Gastroesophageal sphincter (tissue), 3 donors: ENCODE data around the gene MAP3K21.

Experiments
- POLR2A ChIP-seq, 2 donors: fragments of 450-650 bp; IDR thresholded peaks; one replicate each; pipeline ENCODE4 v1.6.1; 2017; ENCODE audit warnings: antibody characterized with exemption in 2 of 2, mild to moderate bottlenecking in 2 of 2, moderate library complexity in 1 of 2
- TF ChIP-seq, protein P1 (sequence below), 4 experiments: fragments of 200-600 bp in 2 of 4; fragments of 450-650 bp in 2 of 4; sonication (generic) in 1 of 4; IDR thresholded peaks; one replicate each; pipeline ENCODE4 v1.5.1; 2017 to 2019; ENCODE audit warnings: antibody characterized with exemption in 4 of 4, mild to moderate bottlenecking in 2 of 4, moderate library complexity in 2 of 4

DNA sequence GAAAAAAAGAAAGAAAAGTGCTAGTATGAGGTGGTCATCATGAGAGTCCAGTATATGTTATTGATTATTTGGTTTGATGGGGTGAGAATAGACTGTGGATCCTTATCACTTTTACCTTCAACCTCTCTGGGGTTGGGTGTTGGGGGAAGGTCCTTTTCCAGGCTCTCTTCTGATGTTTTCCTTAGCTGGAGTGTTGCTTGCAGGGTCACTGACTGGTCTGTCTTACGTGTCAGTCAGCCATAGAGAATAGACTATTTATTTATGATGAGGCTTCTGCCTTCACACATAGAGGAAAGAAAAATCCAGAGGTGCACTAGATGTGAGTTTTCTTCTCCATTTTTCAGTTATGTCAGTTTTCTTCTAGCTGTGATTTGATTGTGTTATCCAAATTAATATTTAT is 36.5 kb downstream of the MAP3K21 start:
- TF ChIP-seq, protein P1, sequence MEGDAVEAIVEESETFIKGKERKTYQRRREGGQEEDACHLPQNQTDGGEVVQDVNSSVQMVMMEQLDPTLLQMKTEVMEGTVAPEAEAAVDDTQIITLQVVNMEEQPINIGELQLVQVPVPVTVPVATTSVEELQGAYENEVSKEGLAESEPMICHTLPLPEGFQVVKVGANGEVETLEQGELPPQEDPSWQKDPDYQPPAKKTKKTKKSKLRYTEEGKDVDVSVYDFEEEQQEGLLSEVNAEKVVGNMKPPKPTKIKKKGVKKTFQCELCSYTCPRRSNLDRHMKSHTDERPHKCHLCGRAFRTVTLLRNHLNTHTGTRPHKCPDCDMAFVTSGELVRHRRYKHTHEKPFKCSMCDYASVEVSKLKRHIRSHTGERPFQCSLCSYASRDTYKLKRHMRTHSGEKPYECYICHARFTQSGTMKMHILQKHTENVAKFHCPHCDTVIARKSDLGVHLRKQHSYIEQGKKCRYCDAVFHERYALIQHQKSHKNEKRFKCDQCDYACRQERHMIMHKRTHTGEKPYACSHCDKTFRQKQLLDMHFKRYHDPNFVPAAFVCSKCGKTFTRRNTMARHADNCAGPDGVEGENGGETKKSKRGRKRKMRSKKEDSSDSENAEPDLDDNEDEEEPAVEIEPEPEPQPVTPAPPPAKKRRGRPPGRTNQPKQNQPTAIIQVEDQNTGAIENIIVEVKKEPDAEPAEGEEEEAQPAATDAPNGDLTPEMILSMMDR (IDR thresholded peaks at IDR 0.05), result no peak
- no peak for TF ChIP-seq POLR2A (IDR thresholded peaks at IDR 0.05)
